K562 (cell line): ENCODE measurements around the gene TCF3. TPM values are rescaled to one million over a fixed set of nuclear protein-coding genes. Genes with fewer than 3 reads are reported as not detected.
A peak's percentile ranks its signal among the peaks of the same experiment; 100 is the strongest.

Experiments
- BCOR ChIP-seq: fragments of 450-650 bp; IDR thresholded peaks from 2 replicates; pipeline ENCODE4 v1.6.1; 2016
- BHLHE40 ChIP-seq: IDR thresholded peaks from 2 replicates; pipeline ENCODE4 v1.6.1; 2011; ENCODE audit warnings: low read length, improper control_type of control experiment
- CHCHD3 ChIP-seq: fragments of 250-450 bp; sonication (Bioruptor Pico); IDR thresholded peaks from 2 replicates; pipeline ENCODE4 v2.1.2; 2022; ENCODE audit warnings: mild to moderate bottlenecking
- CLOCK ChIP-seq: fragments of 250-450 bp; sonication (Bioruptor Pico); IDR thresholded peaks from 2 replicates; pipeline ENCODE4 v1.4.0; 2020; ENCODE audit warnings: mild to moderate bottlenecking, moderate library complexity, borderline replicate concordance
- CUX1 ChIP-seq: fragments of 200-800 bp; sonication (Bioruptor generic); IDR thresholded peaks from 2 replicates; pipeline ENCODE4 v1.6.1; 2016; ENCODE audit warnings: missing genetic modification characterization, missing compliant biosample characterization
- DEAF1 ChIP-seq: fragments of 450-650 bp; formaldehyde crosslinking; IDR thresholded peaks from 2 replicates; pipeline ENCODE4 v1.4.0; 2020; ENCODE audit warnings: mild to moderate bottlenecking, moderate library complexity
- DPF2 ChIP-seq: fragments of 450-650 bp; IDR thresholded peaks from 2 replicates; pipeline ENCODE4 v1.6.1; 2016
- FIP1L1 ChIP-seq: fragments of 200-400 bp; formaldehyde crosslinking; IDR thresholded peaks from 2 replicates; pipeline ENCODE4 v1.6.1; 2018; ENCODE audit warnings: mild to moderate bottlenecking, low read depth, low read length; ENCODE audit not compliant: poor library complexity, severe bottlenecking
- HDGF ChIP-seq: fragments of 450-650 bp; IDR thresholded peaks from 2 replicates; pipeline ENCODE4 v1.6.1; 2016
- MXI1 ChIP-seq: IDR thresholded peaks from 2 replicates; pipeline ENCODE4 v1.6.1; 2011; ENCODE audit warnings: low read depth, mild to moderate bottlenecking, improper control_type of control experiment, low read length
- NFRKB ChIP-seq: fragments of 450-650 bp; IDR thresholded peaks from 2 replicates; pipeline ENCODE4 v1.6.1; 2016; ENCODE audit warnings: low read depth
- SMC3 ChIP-seq: conservative IDR thresholded peaks from 2 replicates; pipeline ENCODE4 v1.6.1; 2011; ENCODE audit warnings: low read depth, low read length, improper control_type of control experiment; ENCODE audit not compliant: insufficient read depth
- ZBTB17 ChIP-seq: fragments of 450-650 bp; formaldehyde crosslinking; IDR thresholded peaks from 2 replicates; pipeline ENCODE4 v1.4.0; 2020; ENCODE audit warnings: mild to moderate bottlenecking
- ZBTB9 ChIP-seq: fragments of 450-650 bp; formaldehyde crosslinking; IDR thresholded peaks from 2 replicates; pipeline ENCODE4 v1.4.0; 2020; ENCODE audit warnings: mild to moderate bottlenecking, moderate library complexity
- ZNF165 ChIP-seq: fragments of 250-450 bp; sonication (Bioruptor Pico); IDR thresholded peaks from 2 replicates; pipeline ENCODE4 v1.4.0; 2020; ENCODE audit warnings: borderline replicate concordance
- ZNF589 ChIP-seq: fragments of 200-800 bp; sonication (Bioruptor generic); IDR thresholded peaks from 2 replicates; pipeline ENCODE4 v1.6.1; 2016; ENCODE audit warnings: low read depth, missing genetic modification characterization, missing compliant biosample characterization
- ZNF766 ChIP-seq: fragments of 200-800 bp; sonication (Bioruptor generic); conservative IDR thresholded peaks from 2 replicates; pipeline ENCODE4 v1.6.1; 2016; ENCODE audit warnings: missing genetic modification characterization, missing compliant biosample characterization
- polyA plus RNA-seq, 8 experiments: library from polyadenylated mRNA; depleted of rRNA in 4 of 8; stranded (reverse) in 5 of 8; unstranded in 3 of 8; fragments of >200 nt; fragmentation: Nextera tagmentation in 2 of 8; fragmentation: Illumina TruSeq in 1 of 8; extraction: Ambion mirVana in 2 of 8; extraction: Trizol in 1 of 8; gene quantifications; 2 replicates each; pipeline versions ENCODE4 v1.2.1 to v1.2.3, GENCODE V29; 2011 to 2014; ENCODE audit warnings: inconsistent platforms in 1 of 8, missing spikeins in 1 of 8
- total RNA-seq, 7 experiments: library from RNA; depleted of rRNA in 6 of 7; stranded (reverse); fragments of >200 nt in 6 of 7; fragmentation: Illumina TruSeq in 2 of 7; extraction: Trizol in 2 of 7; gene quantifications; 2 replicates each; pipeline versions ENCODE4 v1.2.1 to v1.2.3, GENCODE V29; 2011 to 2021; ENCODE audit warnings: low replicate concordance in 1 of 7

Gene TCF3
- total and polyA plus RNA-seq, 9 of the 15 experiments (the other 6 are each of a cell fraction or from before 2014, with no cell fraction given): 5.6 to 259 (median 84.0) TPM

DNA sequence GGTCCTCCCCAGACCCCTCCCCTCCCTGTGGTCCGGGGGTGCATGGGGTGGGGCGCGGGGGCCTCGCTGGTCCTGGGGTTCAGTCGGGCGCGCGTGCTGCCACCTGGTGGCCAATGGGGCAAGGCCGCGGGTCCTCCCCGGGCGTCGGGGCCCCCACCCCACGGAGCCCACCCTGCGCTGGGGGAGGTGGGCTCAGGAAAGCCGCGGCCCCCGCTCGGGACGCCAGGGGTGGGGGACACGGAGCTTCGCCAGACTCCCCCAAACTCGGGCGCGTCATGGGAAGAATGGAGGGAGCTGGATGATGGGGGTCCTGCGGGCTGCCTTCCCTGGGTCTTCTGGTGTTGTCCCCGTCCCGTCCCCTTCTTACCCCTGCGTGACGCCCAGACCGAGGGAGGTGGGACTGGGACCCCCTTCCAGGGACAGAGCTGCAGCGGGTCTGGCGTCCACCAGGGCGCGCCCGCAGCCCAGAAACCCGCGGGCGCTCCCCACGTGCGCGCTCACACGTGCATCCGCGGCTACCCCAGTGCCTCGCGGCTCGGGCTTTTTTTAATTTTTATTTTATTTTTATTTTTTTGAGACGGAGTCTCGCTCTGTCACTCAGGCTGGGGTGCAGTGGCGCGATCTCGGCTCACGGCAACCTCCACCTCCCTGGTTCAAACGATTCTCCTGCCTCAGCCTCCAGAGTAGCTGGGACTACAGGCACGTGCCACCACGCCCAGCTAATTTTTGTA, 19.8 kb upstream of the TCF3 start (continued):
- TF ChIP-seq CUX1 (CRISPR knock-in tag) (no peak), ZNF766 (CRISPR knock-in tag) (0 out of 2 replicates have a peak, but pooled peaks have one; percentile 25), FIP1L1 (peak; percentile 61), SMC3 (peak; percentile 96), DPF2 (peak; percentile 38; the same call in 1 of the 2 replicates), HDGF (0 out of 2 replicates have a peak, but pooled peaks have one; percentile 45), BHLHE40 (peak; percentile 98), ZBTB17 (CRISPR knock-in tag) (0 out of 2 replicates have a peak, but pooled peaks have one; percentile 21), DEAF1 (peak; percentile 98), NFRKB (0 out of 2 replicates have a peak, but pooled peaks have one; percentile 17), MXI1 (peak; percentile 66; the same call in 1 of the 2 replicates), BCOR (peak; percentile 63), ZNF165 (CRISPR knock-in tag) (no peak), ZBTB9 (0 out of 2 replicates have a peak, but pooled peaks have one; percentile 13), ZNF589 (peak; percentile 78; the same call in 1 of the 2 replicates), CHCHD3 (CRISPR knock-in tag) (no peak), CLOCK (CRISPR knock-in tag) (peak; percentile 71)
